Peyer's patch (tissue), 4 donors: Measurements from ENCODE around the gene SLC12A9. TPM values are rescaled to one million over a fixed set of nuclear protein-coding genes. Genes with fewer than 3 reads are reported as not detected.

Source experiments
- DNase-seq, 3 donors: peaks; one replicate each; pipeline ENCODE4 v3.0.0-alpha.2; 2017 to 2019
- H3K27ac ChIP-seq, 4 donors: fragments of 200-600 bp; sonication (generic); one replicate each; pipeline ENCODE4 v1.5.1; 2016 to 2019
- H3K27me3 ChIP-seq, 2 donors: fragments of 200-600 bp; sonication (generic); one replicate each; pipeline ENCODE4 v1.5.1; 2019
- H3K36me3 ChIP-seq, 3 donors: fragments of 200-600 bp; sonication (generic); one replicate each; pipeline ENCODE4 v1.5.1; 2016 to 2019
- H3K4me1 ChIP-seq, 4 donors: fragments of 200-600 bp; sonication (generic); one replicate each; pipeline ENCODE4 v1.5.1; 2016 to 2019
- H3K4me3 ChIP-seq, 4 donors: fragments of 200-600 bp; sonication (generic); 1 replicate in 3 of 4; 2 replicates in 1 of 4; pipeline ENCODE4 v1.5.1; 2016 to 2019; ENCODE audit warnings: mild to moderate bottlenecking in 1 of 4
- H3K9me3 ChIP-seq, 4 donors: fragments of 200-600 bp; sonication (generic); one replicate each; pipeline ENCODE4 v1.5.1; 2016 to 2019; ENCODE audit warnings: mild to moderate bottlenecking in 1 of 4
- POLR2A ChIP-seq, 2 donors: fragments of 450-650 bp; IDR thresholded peaks; one replicate each; pipeline ENCODE4 v1.5.1; 2017; ENCODE audit warnings: antibody characterized with exemption in 2 of 2, mild to moderate bottlenecking in 2 of 2, moderate library complexity in 2 of 2
- total RNA-seq, 4 donors: library from RNA; depleted of rRNA; stranded (reverse); fragments of >200 nt; gene quantifications; one replicate each; pipeline ENCODE4 v1.1.0, GENCODE V29; 2016
- TF ChIP-seq, protein P1 (sequence below), 6 experiments: fragments of 450-650 bp in 4 of 6; fragments of 200-600 bp in 2 of 6; sonication (generic) in 1 of 6; IDR thresholded peaks; one replicate each; pipeline ENCODE4 v1.5.1; 2017 to 2019; ENCODE audit warnings: antibody characterized with exemption in 6 of 6, mild to moderate bottlenecking in 3 of 6, moderate library complexity in 1 of 6

SLC12A9 gene
- total RNA-seq, 4 donors from 2014 or later: 24.8 to 51.1 (median 28.2) TPM

DNA sequence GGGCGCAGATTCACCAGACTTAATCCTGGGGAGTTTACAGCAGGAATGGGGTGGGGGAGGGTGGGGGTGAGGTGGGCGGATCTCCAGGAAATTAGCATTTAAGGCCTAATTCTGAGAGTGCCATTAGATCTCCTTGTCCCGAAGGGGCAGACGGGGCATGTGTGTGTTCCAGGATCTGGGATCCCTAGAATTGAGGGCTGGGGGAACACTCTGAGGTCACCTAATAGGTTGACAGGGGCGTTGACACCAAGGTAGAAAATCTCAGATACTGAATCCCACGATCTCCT lies 15.8 kb upstream of the SLC12A9 start:
- H3K4me3 ChIP-seq: peak overlapping the region; percentile 36 to 57 (median 47)
- H3K4me1 ChIP-seq: peaks cover 0 to 13% (median 6%) of the 10 kb centered on the region in 4 donors
- no peaks in the 10 kb centered on the region for H3K36me3 ChIP-seq
- H3K9me3 ChIP-seq: no peaks in the 10 kb centered on the region
- TF ChIP-seq POLR2A (IDR thresholded peaks at IDR 0.05): no peak
- TF ChIP-seq, protein P1, sequence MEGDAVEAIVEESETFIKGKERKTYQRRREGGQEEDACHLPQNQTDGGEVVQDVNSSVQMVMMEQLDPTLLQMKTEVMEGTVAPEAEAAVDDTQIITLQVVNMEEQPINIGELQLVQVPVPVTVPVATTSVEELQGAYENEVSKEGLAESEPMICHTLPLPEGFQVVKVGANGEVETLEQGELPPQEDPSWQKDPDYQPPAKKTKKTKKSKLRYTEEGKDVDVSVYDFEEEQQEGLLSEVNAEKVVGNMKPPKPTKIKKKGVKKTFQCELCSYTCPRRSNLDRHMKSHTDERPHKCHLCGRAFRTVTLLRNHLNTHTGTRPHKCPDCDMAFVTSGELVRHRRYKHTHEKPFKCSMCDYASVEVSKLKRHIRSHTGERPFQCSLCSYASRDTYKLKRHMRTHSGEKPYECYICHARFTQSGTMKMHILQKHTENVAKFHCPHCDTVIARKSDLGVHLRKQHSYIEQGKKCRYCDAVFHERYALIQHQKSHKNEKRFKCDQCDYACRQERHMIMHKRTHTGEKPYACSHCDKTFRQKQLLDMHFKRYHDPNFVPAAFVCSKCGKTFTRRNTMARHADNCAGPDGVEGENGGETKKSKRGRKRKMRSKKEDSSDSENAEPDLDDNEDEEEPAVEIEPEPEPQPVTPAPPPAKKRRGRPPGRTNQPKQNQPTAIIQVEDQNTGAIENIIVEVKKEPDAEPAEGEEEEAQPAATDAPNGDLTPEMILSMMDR (IDR thresholded peaks at IDR 0.05): no peak
- peak overlapping the region; percentile 65 to 88 (median 80) for H3K27ac ChIP-seq
- H3K27me3 ChIP-seq: no peaks in the 10 kb centered on the region
- DNase-seq: no peak

DNA sequence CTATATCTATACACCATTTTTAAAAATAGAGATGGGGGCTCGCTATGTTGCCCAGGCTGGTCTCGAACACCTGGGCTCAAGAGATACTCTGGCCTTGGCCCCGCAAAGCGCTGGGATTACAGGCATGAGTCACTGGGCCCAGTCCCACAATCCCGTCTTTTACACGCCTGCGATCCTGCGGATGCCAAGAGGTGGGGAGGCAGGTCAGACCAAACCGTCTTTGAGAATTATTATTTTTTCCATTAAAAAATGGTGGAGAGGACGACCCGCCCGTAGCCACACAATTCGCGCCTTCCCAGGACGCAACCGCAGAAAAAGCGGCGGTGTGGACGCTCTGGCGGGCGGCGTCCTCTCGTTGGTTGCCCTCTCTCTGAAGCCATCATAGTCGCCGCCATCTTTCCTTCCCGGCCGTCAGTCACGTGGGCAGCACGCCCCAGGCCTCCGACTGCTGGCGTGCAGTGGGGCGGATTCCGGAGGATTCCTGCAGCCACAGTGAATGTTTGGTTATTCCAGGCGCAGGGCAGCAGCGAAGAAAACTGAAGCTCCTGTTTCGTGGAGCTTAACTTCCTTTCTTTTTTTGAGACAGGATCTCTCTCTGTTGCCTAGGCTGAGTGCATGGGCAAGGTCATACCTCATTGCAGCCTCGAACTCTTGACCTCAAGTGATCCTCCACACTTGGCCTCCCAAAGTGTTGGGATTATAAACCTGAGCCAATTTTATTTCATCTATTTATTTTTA lies 15.2 kb upstream of the SLC12A9 start:
- peak in 1 of 2 donors; percentile 49 for TF ChIP-seq POLR2A (IDR thresholded peaks at IDR 0.05)
- TF ChIP-seq, protein P1 (IDR thresholded peaks at IDR 0.05): peak in 1 of 6 experiments; percentile 9
- Histone ChIP-seq H3K27ac (peak overlapping the region; percentile 65 to 88 (median 80)), H3K4me1 (peaks cover 0 to 13% (median 6%) of the 10 kb centered on the region in 4 donors), H3K9me3 (no peaks in the 10 kb centered on the region), H3K36me3 (no peaks in the 10 kb centered on the region), H3K27me3 (no peaks in the 10 kb centered on the region), H3K4me3 (peak overlapping the region; percentile 36 to 57 (median 47))
- DNase-seq: peak; percentile 84 to 95 (median 93)

DNA sequence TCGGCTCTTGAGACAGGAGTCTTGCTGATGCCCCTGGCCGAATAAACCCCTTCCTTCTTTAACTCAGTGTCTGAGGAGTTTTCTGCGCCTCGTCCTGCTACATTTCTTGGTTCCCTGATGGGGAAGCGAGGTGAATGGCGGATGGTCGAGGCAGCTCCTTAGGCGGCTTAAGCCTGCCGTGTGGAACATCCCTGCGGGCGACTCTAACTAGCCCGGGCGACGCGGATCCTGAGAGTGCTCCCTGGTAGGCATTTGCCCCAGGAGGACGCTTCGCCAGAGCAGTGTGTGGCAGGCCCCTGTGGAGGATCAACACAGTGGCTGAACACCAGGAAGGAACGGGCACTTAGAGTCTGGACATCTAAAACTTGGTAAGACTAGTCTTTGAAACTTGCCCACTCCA lies 13.2 kb upstream of the SLC12A9 start:
- H3K36me3 ChIP-seq: no peaks in the 10 kb centered on the region
- H3K4me1 ChIP-seq: peaks cover 0 to 13% (median 6%) of the 10 kb centered on the region in 4 donors
- no peak for TF ChIP-seq POLR2A (IDR thresholded peaks at IDR 0.05)
- TF ChIP-seq, protein P1 (IDR thresholded peaks at IDR 0.05): no peak
- H3K27ac ChIP-seq: no peak overlapping the region
- no peak overlapping the region for H3K4me3 ChIP-seq
- no peak for DNase-seq
- H3K9me3 ChIP-seq: no peaks in the 10 kb centered on the region
- H3K27me3 ChIP-seq: no peaks in the 10 kb centered on the region

DNA sequence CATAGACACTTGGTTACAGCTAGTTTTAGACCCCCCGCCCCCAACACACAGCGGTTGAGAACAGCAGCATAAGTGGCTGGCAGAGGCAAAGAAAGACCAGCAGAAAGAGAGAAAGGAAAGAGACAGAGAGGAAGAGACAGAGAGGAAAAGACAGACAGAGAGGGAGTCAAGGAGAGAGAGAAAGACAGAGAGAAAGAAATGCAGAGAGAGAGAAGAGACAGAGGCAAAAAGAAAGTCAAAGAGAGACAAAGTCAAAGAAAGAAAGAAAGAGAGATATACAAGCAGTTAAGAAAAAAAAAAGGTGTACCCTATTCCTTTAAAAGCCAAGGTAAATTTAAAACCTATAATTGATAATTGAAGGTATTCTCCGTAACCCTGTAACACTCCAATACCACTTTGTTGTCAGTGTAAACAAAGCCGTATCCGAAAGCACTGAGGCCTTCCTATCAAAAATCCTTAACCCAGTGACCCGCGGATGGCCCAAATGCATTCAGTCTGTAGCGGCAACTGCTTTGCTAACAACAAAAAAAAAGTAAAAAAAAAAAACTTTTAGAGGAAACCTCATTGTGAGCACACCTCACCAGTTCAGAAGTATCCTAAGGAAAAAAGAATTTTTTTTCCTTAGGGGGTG lies 11.9 kb upstream of the SLC12A9 start:
- Histone ChIP-seq H3K9me3 (no peaks in the 10 kb centered on the region), H3K4me1 (peaks cover 0 to 13% (median 6%) of the 10 kb centered on the region in 4 donors), H3K36me3 (no peaks in the 10 kb centered on the region), H3K27ac (no peak overlapping the region), H3K4me3 (no peak overlapping the region), H3K27me3 (no peaks in the 10 kb centered on the region)
- TF ChIP-seq POLR2A (IDR thresholded peaks at IDR 0.05): no peak
- TF ChIP-seq, protein P1 (IDR thresholded peaks at IDR 0.05): no peak
- no peak for DNase-seq

DNA sequence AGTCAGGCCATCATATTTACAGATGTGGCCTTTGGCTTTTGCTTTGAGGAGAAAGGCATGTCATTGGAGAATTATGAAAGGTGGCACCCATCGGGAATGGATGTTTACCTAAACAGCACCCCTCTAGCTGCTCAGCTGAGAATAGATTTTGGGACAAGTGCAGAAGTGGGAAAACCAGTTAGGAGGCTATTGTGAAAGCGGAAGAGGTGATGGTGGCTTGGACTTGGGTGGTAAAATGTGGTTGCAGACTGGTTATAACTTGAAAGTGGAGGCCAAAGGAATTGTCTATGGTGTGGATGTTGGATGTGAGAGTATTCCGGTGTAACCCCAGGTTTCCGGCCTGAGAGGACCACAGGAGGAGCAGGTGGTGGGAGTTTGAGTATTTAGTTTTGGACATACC lies 5.2 kb upstream of the SLC12A9 start:
- no peak for TF ChIP-seq POLR2A (IDR thresholded peaks at IDR 0.05)
- TF ChIP-seq, protein P1 (IDR thresholded peaks at IDR 0.05): no peak
- no peak for DNase-seq
- H3K36me3 ChIP-seq: no peaks in the 10 kb centered on the region
- H3K27me3 ChIP-seq: no peaks in the 10 kb centered on the region
- no peak overlapping the region for H3K4me3 ChIP-seq
- H3K27ac ChIP-seq: no peak overlapping the region
- H3K4me1 ChIP-seq: peaks cover 0 to 5% (median 0%) of the 10 kb centered on the region in 4 donors
- no peaks in the 10 kb centered on the region for H3K9me3 ChIP-seq
